Measurements from ENCODE around the gene HRAS.

GRCh38 chr11:530960-531831, 4.2 kb downstream of the HRAS start:
- no peak for TF ChIP-seq CTCF (IDR thresholded peaks at IDR 0.05)
- no peak for TF ChIP-seq POLR2A (IDR thresholded peaks at IDR 0.05)

All from esophagus squamous epithelium (tissue), 4 donors.